EL (cell line): Measurements from ENCODE around the gene CHST1.

Experiments
- DNase-seq: peaks from one replicate; pipeline ENCODE4 v3.0.0-alpha.2; 2016

Gene CHST1

GRCh38 chr11:45643598-45644260 is 21.7 kb downstream of the CHST1 start:
- DNase-seq, result no peak

GRCh38 chr11:45641961-45642360 is 23.5 kb downstream of the CHST1 start:
- DNase-seq, result no peak

- no peak for DNase-seq
Observed at GRCh38 chr11:45638051-45638450, 27.4 kb downstream of the CHST1 start.

GRCh38 chr11:45635907-45636306 is 29.5 kb downstream of the CHST1 start:
- no peak for DNase-seq

- DNase-seq, result no peak
Observed at GRCh38 chr11:45625611-45626010, 39.8 kb downstream of the CHST1 start.

GRCh38 chr11:45624095-45624494 is 41.3 kb downstream of the CHST1 start:
- DNase-seq, result no peak

- no peak for DNase-seq
Observed at GRCh38 chr11:45622861-45623260, 42.6 kb downstream of the CHST1 start.

GRCh38 chr11:45622283-45622682 is 43.1 kb downstream of the CHST1 start:
- DNase-seq, result no peak

- no peak for DNase-seq
Observed at GRCh38 chr11:45621588-45621987, 43.8 kb downstream of the CHST1 start.

- DNase-seq, result no peak
Observed at GRCh38 chr11:45620243-45620642, 45.2 kb downstream of the CHST1 start.

- DNase-seq, result no peak
Observed at GRCh38 chr11:45618897-45619296, 46.5 kb downstream of the CHST1 start.

GRCh38 chr11:45617871-45618601 is 47.4 kb downstream of the CHST1 start:
- no peak for DNase-seq

- no peak for DNase-seq
Observed at GRCh38 chr11:45616802-45617549, 48.4 kb downstream of the CHST1 start.

- DNase-seq, result no peak
Observed at GRCh38 chr11:45615182-45615792, 50.1 kb downstream of the CHST1 start.

GRCh38 chr11:45614196-45614828 is 51.1 kb downstream of the CHST1 start:
- DNase-seq, result no peak

GRCh38 chr11:45610627-45611026 is 54.8 kb downstream of the CHST1 start:
- no peak for DNase-seq

GRCh38 chr11:45609902-45610301 is 55.5 kb downstream of the CHST1 start:
- DNase-seq, result no peak

GRCh38 chr11:45609337-45609736 is 56.1 kb downstream of the CHST1 start:
- DNase-seq, result no peak

GRCh38 chr11:45607995-45608394 is 57.4 kb downstream of the CHST1 start:
- no peak for DNase-seq

- no peak for DNase-seq
Observed at GRCh38 chr11:45606514-45607281, 58.7 kb downstream of the CHST1 start.

GRCh38 chr11:45605051-45605450 is 60.4 kb downstream of the CHST1 start:
- DNase-seq, result no peak
